ENCODE data around the gene BFSP2. TPM values are rescaled to one million over a fixed set of nuclear protein-coding genes. Genes with fewer than 3 reads are reported as not detected.

BFSP2 gene
- total RNA-seq, 1 experiment from 2014 or later, result not detected

DNA sequence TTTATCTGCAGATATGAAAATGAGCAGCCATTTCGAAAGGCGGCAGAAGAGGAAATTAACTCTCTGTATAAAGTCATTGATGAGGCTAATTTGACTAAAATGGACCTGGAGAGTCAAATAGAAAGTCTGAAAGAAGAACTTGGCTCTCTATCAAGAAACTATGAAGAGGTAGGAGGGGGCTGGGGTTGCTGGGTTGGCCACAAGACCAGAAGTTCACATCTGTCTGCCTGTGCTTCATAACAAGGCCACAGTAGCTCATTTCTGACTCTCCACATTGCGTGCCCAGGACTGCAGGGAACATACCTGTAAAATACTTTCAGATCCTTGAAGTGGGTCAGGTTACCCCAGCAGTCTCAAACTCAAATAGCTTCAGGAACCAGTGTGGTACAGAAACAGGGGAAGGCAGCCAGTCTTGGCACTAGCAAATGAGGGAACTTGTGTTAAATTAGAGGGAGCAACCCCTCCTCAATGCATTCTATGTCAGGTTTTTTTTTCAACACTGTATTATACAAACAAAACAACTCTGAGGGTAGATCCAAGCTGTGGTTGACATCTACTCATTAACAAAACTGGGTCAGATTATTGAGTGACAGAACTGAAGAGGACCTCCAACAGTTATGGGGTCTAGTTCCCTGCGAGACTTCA, 48.7 kb downstream of the BFSP2 start:
- DNase-seq, result no peak
- Histone ChIP-seq H3K27ac (no peak overlapping the region), H3K9me3 (replicated peaks) (no peaks in the 10 kb centered on the region), H3K4me3 (no peak overlapping the region), H3K4me1 (no peaks in the 10 kb centered on the region), H3K36me3 (no peaks in the 10 kb centered on the region), H3K27me3 (no peaks in the 10 kb centered on the region)

DNA sequence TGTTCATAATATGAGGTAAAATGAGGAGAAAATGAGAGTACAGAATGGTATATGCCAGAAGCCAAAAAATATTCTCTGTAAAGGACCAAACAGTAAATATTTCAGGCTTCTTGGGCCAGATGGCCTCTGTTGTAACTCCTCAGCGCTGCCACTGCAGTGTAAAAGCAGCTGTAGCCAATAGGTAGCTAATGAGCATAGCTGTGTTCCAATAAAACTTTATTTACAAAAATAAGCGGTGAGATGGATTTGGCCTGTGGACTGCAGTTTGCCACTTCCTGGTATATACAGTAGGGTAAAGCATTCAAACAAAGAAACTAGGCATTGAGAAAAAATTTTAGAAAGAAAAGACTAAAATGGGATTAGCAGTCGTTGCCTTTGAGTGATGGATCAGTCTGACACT, 51.5 kb downstream of the BFSP2 start:
- Histone ChIP-seq H3K4me1 (no peaks in the 10 kb centered on the region), H3K27me3 (no peaks in the 10 kb centered on the region), H3K27ac (no peak overlapping the region), H3K4me3 (no peak overlapping the region), H3K9me3 (replicated peaks) (no peaks in the 10 kb centered on the region), H3K36me3 (no peaks in the 10 kb centered on the region)
- DNase-seq, result no peak

- Histone ChIP-seq H3K4me3 (no peak overlapping the region), H3K27me3 (no peaks in the 10 kb centered on the region), H3K27ac (no peak overlapping the region), H3K36me3 (no peaks in the 10 kb centered on the region), H3K4me1 (no peaks in the 10 kb centered on the region), H3K9me3 (replicated peaks) (no peaks in the 10 kb centered on the region)
- DNase-seq, result no peak
Observed at GRCh38 chr3:133452641-133453319, 52.9 kb downstream of the BFSP2 start.

GRCh38 chr3:133453383-133453782, 53.5 kb downstream of the BFSP2 start:
- Histone ChIP-seq H3K4me3 (no peak overlapping the region), H3K27ac (no peak overlapping the region), H3K9me3 (replicated peaks) (no peaks in the 10 kb centered on the region), H3K27me3 (no peaks in the 10 kb centered on the region), H3K36me3 (no peaks in the 10 kb centered on the region), H3K4me1 (no peaks in the 10 kb centered on the region)
- DNase-seq, result no peak

GRCh38 chr3:133455281-133455680, 55.4 kb downstream of the BFSP2 start:
- H3K36me3 ChIP-seq, result no peaks in the 10 kb centered on the region
- no peak overlapping the region for H3K27ac ChIP-seq
- no peak overlapping the region for H3K4me3 ChIP-seq
- H3K27me3 ChIP-seq, result no peaks in the 10 kb centered on the region
- no peak for DNase-seq
- H3K4me1 ChIP-seq, result peaks cover 5% of the 10 kb centered on the region; the same call in 1 of the 2 replicates
- H3K9me3 ChIP-seq (replicated peaks), result no peaks in the 10 kb centered on the region

- Histone ChIP-seq H3K9me3 (replicated peaks) (no peaks in the 10 kb centered on the region), H3K27ac (no peak overlapping the region), H3K27me3 (no peaks in the 10 kb centered on the region), H3K4me1 (peaks cover 9% of the 10 kb centered on the region), H3K36me3 (no peaks in the 10 kb centered on the region), H3K4me3 (no peak overlapping the region)
- DNase-seq, result no peak
Observed at GRCh38 chr3:133455960-133456359, 56.1 kb downstream of the BFSP2 start.

GRCh38 chr3:133457025-133457424, 57.2 kb downstream of the BFSP2 start:
- no peak for DNase-seq
- Histone ChIP-seq H3K36me3 (no peaks in the 10 kb centered on the region), H3K9me3 (replicated peaks) (no peaks in the 10 kb centered on the region), H3K27me3 (no peaks in the 10 kb centered on the region), H3K27ac (no peak overlapping the region), H3K4me3 (no peak overlapping the region), H3K4me1 (peaks cover 20% of the 10 kb centered on the region)

- H3K27me3 ChIP-seq, result no peaks in the 10 kb centered on the region
- no peaks in the 10 kb centered on the region for H3K36me3 ChIP-seq
- H3K27ac ChIP-seq, result no peak overlapping the region
- H3K4me1 ChIP-seq, result peaks cover 22% of the 10 kb centered on the region
- DNase-seq, result peak in 1 of 2 experiments; percentile 21
- no peak overlapping the region for H3K4me3 ChIP-seq
- H3K9me3 ChIP-seq (replicated peaks), result no peaks in the 10 kb centered on the region
Observed at GRCh38 chr3:133457465-133458067, 57.7 kb downstream of the BFSP2 start.

DNA sequence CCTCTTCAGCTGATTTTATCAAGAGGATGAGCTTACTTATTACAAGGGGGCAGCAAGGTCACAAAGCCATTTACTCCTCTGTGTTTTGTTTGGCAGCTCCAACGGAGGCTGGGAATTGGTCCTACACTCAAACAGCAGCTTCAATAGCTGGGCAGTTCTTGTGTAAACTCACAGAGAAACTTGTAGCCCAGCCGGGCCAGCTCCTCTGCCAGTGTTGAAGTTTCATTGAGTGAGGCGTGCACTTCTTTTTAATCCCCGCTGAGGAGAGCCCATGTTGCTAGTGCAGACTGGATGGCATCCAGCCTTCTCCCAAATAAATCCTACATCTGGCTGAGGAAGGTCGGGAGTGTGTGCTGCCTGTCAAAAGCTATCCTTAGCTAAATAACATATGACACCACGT, 59.5 kb downstream of the BFSP2 start:
- Histone ChIP-seq H3K4me3 (no peak overlapping the region), H3K36me3 (no peaks in the 10 kb centered on the region), H3K27ac (no peak overlapping the region), H3K4me1 (peaks cover 27% of the 10 kb centered on the region), H3K27me3 (no peaks in the 10 kb centered on the region), H3K9me3 (replicated peaks) (no peaks in the 10 kb centered on the region)
- peak; percentile 15 to 24 for DNase-seq

DNA sequence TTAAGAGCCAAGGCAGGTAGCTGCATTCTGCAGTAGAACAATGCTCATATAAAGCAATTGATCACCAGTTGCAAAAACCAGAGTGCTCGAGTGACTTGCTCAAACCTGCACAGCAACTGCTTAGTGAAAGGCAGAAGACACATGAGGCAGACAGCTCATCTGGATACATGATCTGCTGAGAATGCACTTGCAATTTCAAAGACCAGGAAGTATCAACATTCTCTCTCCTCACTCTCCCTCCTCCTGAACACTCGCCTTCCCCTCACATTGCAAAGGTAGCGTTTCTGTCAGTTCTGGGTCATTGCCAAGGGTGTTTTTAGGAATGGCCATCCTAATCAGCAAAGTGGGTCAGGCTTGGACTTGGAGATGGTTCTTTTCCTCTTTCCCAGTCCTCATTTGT, 61.0 kb downstream of the BFSP2 start:
- Histone ChIP-seq H3K4me1 (peaks cover 27% of the 10 kb centered on the region), H3K36me3 (no peaks in the 10 kb centered on the region), H3K9me3 (replicated peaks) (no peaks in the 10 kb centered on the region), H3K27me3 (no peaks in the 10 kb centered on the region), H3K27ac (no peak overlapping the region), H3K4me3 (no peak overlapping the region)
- DNase-seq, result no peak

GRCh38 chr3:133461291-133461690, 61.4 kb downstream of the BFSP2 start:
- Histone ChIP-seq H3K36me3 (no peaks in the 10 kb centered on the region), H3K27me3 (no peaks in the 10 kb centered on the region), H3K9me3 (replicated peaks) (no peaks in the 10 kb centered on the region), H3K4me1 (peaks cover 30% of the 10 kb centered on the region), H3K4me3 (no peak overlapping the region), H3K27ac (no peak overlapping the region)
- peak in 1 of 2 experiments; percentile 33 for DNase-seq

GRCh38 chr3:133463347-133463860, 63.5 kb downstream of the BFSP2 start:
- Histone ChIP-seq H3K4me1 (peaks cover 31% of the 10 kb centered on the region), H3K27ac (no peak overlapping the region), H3K4me3 (no peak overlapping the region), H3K27me3 (no peaks in the 10 kb centered on the region), H3K9me3 (replicated peaks) (no peaks in the 10 kb centered on the region), H3K36me3 (no peaks in the 10 kb centered on the region)
- DNase-seq, result peak in 1 of 2 experiments; percentile 33

DNA sequence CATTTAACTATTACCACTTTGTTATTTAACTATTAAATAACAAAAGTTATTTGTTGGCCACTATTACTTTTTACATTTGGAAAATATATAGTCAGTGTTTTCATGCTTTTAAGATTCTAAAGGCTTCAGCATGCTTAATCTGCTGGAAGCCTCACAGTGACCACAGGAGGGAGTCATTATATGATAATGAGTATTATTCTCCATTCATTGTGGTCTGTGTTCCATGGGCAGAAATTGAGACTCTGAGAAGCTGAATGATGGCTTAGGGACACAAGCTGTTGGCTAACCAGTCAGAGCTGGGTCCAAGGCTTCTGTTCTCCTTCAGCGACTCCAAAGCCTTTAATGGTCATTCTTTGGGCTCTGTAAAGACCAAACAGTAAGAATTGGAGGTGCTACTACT, 64.7 kb downstream of the BFSP2 start:
- H3K9me3 ChIP-seq (replicated peaks), result no peaks in the 10 kb centered on the region
- no peak overlapping the region for H3K4me3 ChIP-seq
- DNase-seq, result peak in 1 of 2 experiments; percentile 45
- no peak overlapping the region for H3K27ac ChIP-seq
- no peaks in the 10 kb centered on the region for H3K36me3 ChIP-seq
- H3K27me3 ChIP-seq, result no peaks in the 10 kb centered on the region
- peaks cover 31% of the 10 kb centered on the region for H3K4me1 ChIP-seq

GRCh38 chr3:133466531-133467386, 66.9 kb downstream of the BFSP2 start:
- Histone ChIP-seq H3K4me1 (peaks cover 13% of the 10 kb centered on the region), H3K4me3 (no peak overlapping the region), H3K27ac (no peak overlapping the region), H3K9me3 (replicated peaks) (no peaks in the 10 kb centered on the region), H3K36me3 (no peaks in the 10 kb centered on the region), H3K27me3 (no peaks in the 10 kb centered on the region)
- peak; percentile 29 to 61 for DNase-seq
